HG03066 (cell line): ENCODE data around the gene ADIG.
"Not testable (repeated sequence)": the region's sequence is repeated elsewhere in the genome, so short reads cannot be mapped to it uniquely, and the experiment has no call there.

Source experiments
- ATAC-seq: cut with Tn5 transposase; IDR thresholded peaks from one replicate; pipeline ENCODE4 v1.9.1; 2021; ENCODE audit warnings: low read depth; ENCODE audit not compliant: unreplicated experiment

The ADIG gene

GRCh38 chr20:38569747-38570525, 11.1 kb upstream of the ADIG start:
- ATAC-seq: no peak

- ATAC-seq: no peak
Observed at GRCh38 chr20:38573413-38573812, 7.6 kb upstream of the ADIG start.

- no peak for ATAC-seq
Observed at GRCh38 chr20:38579219-38579910, 1.6 kb upstream of the ADIG start.

- no peak for ATAC-seq
Observed at GRCh38 chr20:38579921-38580320, 1.1 kb upstream of the ADIG start.

GRCh38 chr20:38581830-38582358, 897 bp downstream of the ADIG start:
- ATAC-seq: no peak

GRCh38 chr20:38583306-38583705, 2.3 kb downstream of the ADIG start:
- ATAC-seq: no peak

- ATAC-seq: no peak
Observed at GRCh38 chr20:38584099-38584763, 3.2 kb downstream of the ADIG start.

- ATAC-seq: no peak
Observed at GRCh38 chr20:38585404-38586180, 4.6 kb downstream of the ADIG start.

GRCh38 chr20:38586181-38586525, 5.2 kb downstream of the ADIG start:
- no peak for ATAC-seq

- ATAC-seq: no peak
Observed at GRCh38 chr20:38588303-38588702, 7.3 kb downstream of the ADIG start.

GRCh38 chr20:38589351-38589750, 8.4 kb downstream of the ADIG start:
- no peak for ATAC-seq

- no peak for ATAC-seq
Observed at GRCh38 chr20:38589967-38590675, 9.1 kb downstream of the ADIG start.

- no peak for ATAC-seq
Observed at GRCh38 chr20:38590676-38591473, 9.9 kb downstream of the ADIG start.

GRCh38 chr20:38591474-38592410, 10.7 kb downstream of the ADIG start:
- ATAC-seq: no peak

GRCh38 chr20:38592411-38592790, 11.4 kb downstream of the ADIG start:
- not testable (repeated sequence) for ATAC-seq

- ATAC-seq: not testable (repeated sequence)
Observed at GRCh38 chr20:38594281-38594680, 13.3 kb downstream of the ADIG start.

GRCh38 chr20:38595886-38596285, 14.9 kb downstream of the ADIG start:
- not testable (repeated sequence) for ATAC-seq

- no peak for ATAC-seq
Observed at GRCh38 chr20:38599410-38599882, 18.4 kb downstream of the ADIG start.
